Endothelial cell of umbilical vein (primary cell): ENCODE results near the gene PDGFRB. TPM values are rescaled to one million over a fixed set of nuclear protein-coding genes. Genes with fewer than 3 reads are reported as not detected.

Experiments
- BruUV-seq: library from RNA; stranded (reverse); fragments of 400-500 nt; replicated peaks from 2 replicates; lab custom pipeline; 2021; lab: Mats Ljungman, UMichigan
- CTCF ChIA-PET: fragments of 300-600, 350-600 bp; sonication (Branson Sonifier 250); formaldehyde crosslinking; loops from one replicate; lab custom pipeline; 2021; ENCODE audit warnings: antibody characterized with exemption, inconsistent platforms; lab: Charles Lee
- POLR2A ChIA-PET: fragments of 300-600, 350-600 bp; sonication (Branson Sonifier 250); formaldehyde crosslinking; loops from one replicate; lab custom pipeline; 2021; ENCODE audit warnings: antibody characterized with exemption, inconsistent platforms; lab: Charles Lee
- DNase-seq: peaks from one replicate; pipeline ENCODE4 v3.0.0-alpha.2; 2011; ENCODE audit warnings: low read depth, low spot score
- FAIRE-seq: peaks from 2 replicates; lab custom pipeline; 2011; peaks lifted over from hg19 to GRCh38; lab: Jason Lieb, UNC
- H2AFZ ChIP-seq: 2 replicates; pipeline ENCODE4 v1.6.0; 2012; ENCODE audit warnings: low read depth, low read length, control low read depth, inconsistent platforms
- H3K27ac ChIP-seq: 2 replicates; pipeline ENCODE4 v1.5.1; 2011; ENCODE audit warnings: low read depth, mild to moderate bottlenecking, control low read depth, low read length, moderate library complexity; ENCODE audit not compliant: insufficient read depth
- H3K27me3 ChIP-seq, 2 experiments: 2 replicates each; pipeline versions ENCODE4 v1.6.0 to v1.6.1; 2011; ENCODE audit warnings: low read length in 2 of 2, mixed read lengths in 1 of 2; ENCODE audit not compliant: control insufficient read depth in 2 of 2, insufficient read depth in 2 of 2
- H3K36me3 ChIP-seq, 2 experiments: 2 replicates in 1 of 2; 3 replicates in 1 of 2; pipeline ENCODE4 v1.5.1; 2011; ENCODE audit warnings: low read length in 2 of 2, mild to moderate bottlenecking in 1 of 2, moderate library complexity in 1 of 2; ENCODE audit not compliant: control insufficient read depth in 2 of 2, insufficient read depth in 2 of 2; ENCODE audit errors: extremely low read depth in 1 of 2
- H3K4me1 ChIP-seq: 3 replicates; pipeline ENCODE4 v1.5.1; 2011; ENCODE audit warnings: mild to moderate bottlenecking, low read length; ENCODE audit not compliant: control insufficient read depth, insufficient read depth; ENCODE audit errors: extremely low read depth
- H3K4me2 ChIP-seq: 2 replicates; pipeline ENCODE4 v1.6.1; 2011; ENCODE audit warnings: low read length, control low read depth, mixed read lengths; ENCODE audit not compliant: insufficient read depth
- H3K4me3 ChIP-seq, 3 experiments: fragments of 200-600 bp in 1 of 3; sonication (generic), shearing (Covaris generic) in 1 of 3; replicated peaks in 1 of 3; 2 replicates each; pipeline ENCODE4 v1.5.1; 2011 to 2016; ENCODE audit warnings: control low read depth in 3 of 3, low read length in 3 of 3, mild to moderate bottlenecking in 2 of 3, inconsistent platforms in 1 of 3, low read depth in 1 of 3, moderate library complexity in 1 of 3; ENCODE audit not compliant: insufficient read depth in 1 of 3
- H3K79me2 ChIP-seq: 2 replicates; pipeline ENCODE4 v1.6.0; 2012; ENCODE audit warnings: low read length, inconsistent platforms; ENCODE audit not compliant: control insufficient read depth, insufficient read depth
- H3K9ac ChIP-seq: replicated peaks from 2 replicates; pipeline ENCODE3; 2011; ENCODE audit warnings: low read length, control low read depth; ENCODE audit not compliant: insufficient read depth; ENCODE audit errors: extremely low read depth
- H3K9me1 ChIP-seq: replicated peaks from 3 replicates; pipeline ENCODE4 v1.6.0; 2011; ENCODE audit warnings: mild to moderate bottlenecking, low read length; ENCODE audit not compliant: control insufficient read depth, insufficient read depth; ENCODE audit errors: extremely low read depth
- H3K9me3 ChIP-seq: replicated peaks from 2 replicates; pipeline ENCODE4 v1.5.1; 2012; ENCODE audit warnings: low read length, inconsistent platforms; ENCODE audit not compliant: control insufficient read depth, insufficient read depth
- H4K20me1 ChIP-seq: replicated peaks from 2 replicates; pipeline ENCODE3; 2011; ENCODE audit warnings: mild to moderate bottlenecking, low read length; ENCODE audit not compliant: control insufficient read depth, insufficient read depth; ENCODE audit errors: extremely low read depth
- EZH2 ChIP-seq: IDR thresholded peaks from 2 replicates; pipeline ENCODE4 v1.6.1; 2012; ENCODE audit warnings: borderline replicate concordance, low read depth, mild to moderate bottlenecking, moderate library complexity, low read length, inconsistent platforms; ENCODE audit not compliant: severe bottlenecking
- FOS ChIP-seq: IDR thresholded peaks from 2 replicates; pipeline ENCODE4 v1.6.1; 2011; ENCODE audit warnings: mild to moderate bottlenecking, low read length, moderate library complexity, borderline replicate concordance; ENCODE audit not compliant: insufficient read depth
- GATA2 ChIP-seq: IDR thresholded peaks from 2 replicates; pipeline ENCODE4 v1.7.0; 2011; ENCODE audit warnings: low read depth, mild to moderate bottlenecking, moderate library complexity, mixed read lengths, low read length; ENCODE audit not compliant: insufficient read length, insufficient read depth
- JUN ChIP-seq: IDR thresholded peaks from 2 replicates; pipeline ENCODE4 v1.6.1; 2011; ENCODE audit warnings: borderline replicate concordance, low read depth; ENCODE audit not compliant: insufficient read length, insufficient read depth
- MYC ChIP-seq: IDR thresholded peaks from one replicate; pipeline ENCODE4 v1.6.1; 2011; ENCODE audit warnings: mild to moderate bottlenecking, low read depth, low read length
- POLR2A ChIP-seq: IDR thresholded peaks from 2 replicates; pipeline ENCODE4 v1.6.1; 2012; ENCODE audit warnings: low read depth, mild to moderate bottlenecking, control low read depth, low read length
- POLR2AphosphoS5 ChIP-seq: IDR thresholded peaks from 2 replicates; pipeline ENCODE4 v1.6.1; 2012; ENCODE audit warnings: low read depth, mild to moderate bottlenecking, control low read depth, low read length, moderate library complexity; ENCODE audit not compliant: insufficient read depth
- dilution Hi-C: fragments of 300-500 bp; cut with MboI; formaldehyde crosslinking; loops from one replicate; pipeline ENCODE4 v1.15.0; 2019; ENCODE audit warnings: low sequenced_read_pairs; ENCODE audit not compliant: extremely low pct_ligation_motif_present
- intact Hi-C: fragments of 100-400 bp; cut with micrococcal nuclease; formaldehyde crosslinking; loops from one replicate; pipeline ENCODE4 v1.10.0; 2022
- polyA plus RNA-seq, 4 experiments: library from polyadenylated mRNA; depleted of rRNA in 3 of 4; stranded (reverse) in 3 of 4; unstranded in 1 of 4; fragments of >200 nt; gene quantifications; 2 replicates each; pipeline versions ENCODE4 v1.2.1 to v1.2.3, GENCODE V29; 2011 to 2012; ENCODE audit warnings: missing spikeins in 1 of 4
- total RNA-seq: library from RNA; stranded (reverse); gene quantifications from 2 replicates; pipeline ENCODE4 v1.2.3, GENCODE V29; 2021
- TF ChIP-seq, protein P1 (sequence below), 2 donors: IDR thresholded peaks; 1 replicate in 1 of 2; 2 replicates in 1 of 2; pipeline ENCODE4 v1.5.1; 2011; ENCODE audit warnings: low read length in 2 of 2, mild to moderate bottlenecking in 2 of 2, moderate library complexity in 2 of 2, control low read depth in 1 of 2, inconsistent platforms in 1 of 2, low read depth in 1 of 2; ENCODE audit not compliant: insufficient read depth in 1 of 2; ENCODE audit errors: extremely low read depth in 1 of 2

Gene PDGFRB
- total and polyA plus RNA-seq, 2 donors (not counting 3 experiments of a cell fraction or from before 2014, with no cell fraction given) = 1.4 to 1.7 TPM

DNA sequence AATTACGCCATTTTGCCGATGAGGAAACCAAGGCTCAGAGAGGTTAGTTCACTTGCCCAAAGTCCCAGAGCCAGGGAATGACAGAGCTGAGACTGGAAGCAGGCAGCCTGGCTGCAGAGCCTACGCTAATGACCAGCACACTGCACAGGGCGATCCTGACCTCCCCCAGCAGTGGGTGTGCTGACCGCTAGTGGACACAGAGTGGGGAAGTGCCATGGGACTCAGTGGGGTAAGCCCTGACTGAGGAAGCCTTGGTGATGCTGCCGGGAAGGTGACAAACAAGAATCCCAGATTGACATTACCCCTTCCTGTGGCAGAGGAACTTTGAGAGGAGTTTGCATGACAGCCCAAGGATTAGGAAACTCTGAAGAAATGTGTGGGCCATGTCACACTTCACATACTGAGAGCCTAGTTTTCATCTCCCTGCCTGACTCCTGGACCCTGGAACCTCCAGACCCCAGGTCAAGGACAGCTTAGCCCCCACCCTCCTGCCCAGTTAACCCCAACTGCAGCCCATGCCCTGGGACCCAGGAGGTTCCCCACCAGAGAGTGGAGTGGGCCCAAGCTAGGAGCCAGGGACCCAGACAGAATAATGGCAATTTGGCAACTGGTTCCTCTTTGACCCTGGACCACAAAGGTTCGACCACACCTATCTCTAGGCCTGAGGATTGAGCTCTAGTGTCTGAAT lies 49.6 kb downstream of the PDGFRB start:
- CTCF ChIA-PET = no interaction called here
- no peaks in the 10 kb centered on the region for H3K36me3 ChIP-seq
- peaks cover 4 to 5% of the 10 kb centered on the region in 2 experiments for H3K27me3 ChIP-seq
- H3K4me1 ChIP-seq = no peaks in the 10 kb centered on the region
- no peak overlapping the region for H3K4me2 ChIP-seq
- no peaks in the 10 kb centered on the region for H3K9me3 ChIP-seq
- no peak overlapping the region for H3K4me3 ChIP-seq
- intact Hi-C loops = no loop called here
- FAIRE-seq (no peak), DNase-seq (no peak)
- H3K9ac ChIP-seq = no peak overlapping the region
- no peaks in the 10 kb centered on the region for H3K79me2 ChIP-seq
- dilution Hi-C loops = no loop called here
- POLR2A ChIA-PET = no interaction called here
- TF ChIP-seq MYC = no peak
- no peak for TF ChIP-seq FOS
- no peak for TF ChIP-seq JUN
- TF ChIP-seq, protein P1, sequence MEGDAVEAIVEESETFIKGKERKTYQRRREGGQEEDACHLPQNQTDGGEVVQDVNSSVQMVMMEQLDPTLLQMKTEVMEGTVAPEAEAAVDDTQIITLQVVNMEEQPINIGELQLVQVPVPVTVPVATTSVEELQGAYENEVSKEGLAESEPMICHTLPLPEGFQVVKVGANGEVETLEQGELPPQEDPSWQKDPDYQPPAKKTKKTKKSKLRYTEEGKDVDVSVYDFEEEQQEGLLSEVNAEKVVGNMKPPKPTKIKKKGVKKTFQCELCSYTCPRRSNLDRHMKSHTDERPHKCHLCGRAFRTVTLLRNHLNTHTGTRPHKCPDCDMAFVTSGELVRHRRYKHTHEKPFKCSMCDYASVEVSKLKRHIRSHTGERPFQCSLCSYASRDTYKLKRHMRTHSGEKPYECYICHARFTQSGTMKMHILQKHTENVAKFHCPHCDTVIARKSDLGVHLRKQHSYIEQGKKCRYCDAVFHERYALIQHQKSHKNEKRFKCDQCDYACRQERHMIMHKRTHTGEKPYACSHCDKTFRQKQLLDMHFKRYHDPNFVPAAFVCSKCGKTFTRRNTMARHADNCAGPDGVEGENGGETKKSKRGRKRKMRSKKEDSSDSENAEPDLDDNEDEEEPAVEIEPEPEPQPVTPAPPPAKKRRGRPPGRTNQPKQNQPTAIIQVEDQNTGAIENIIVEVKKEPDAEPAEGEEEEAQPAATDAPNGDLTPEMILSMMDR (IDR thresholded peaks at IDR 0.05; ENCODE audit: extremely low read depth in 1 of 2, insufficient read depth in 1 of 2, low read depth in 1 of 2, low read length in 2 of 2) = no peak
- TF ChIP-seq POLR2A = no peak
- TF ChIP-seq GATA2 = no peak
- TF ChIP-seq POLR2AphosphoS5 = no peak
- TF ChIP-seq EZH2 = no peak
- no peaks in the 10 kb centered on the region for H4K20me1 ChIP-seq
- no peak overlapping the region for H3K27ac ChIP-seq
- no peaks in the 10 kb centered on the region for H3K9me1 ChIP-seq
- no TSS peak for BruUV-seq
- H2AFZ ChIP-seq = no peak overlapping the region
